ENCODE results near the gene CYP4F3. TPM values are rescaled to one million over a fixed set of nuclear protein-coding genes. Genes with fewer than 3 reads are reported as not detected.
"Not testable (repeated sequence)": the region's sequence is repeated elsewhere in the genome, so short reads cannot be mapped to it uniquely, and the experiment has no call there.

Gene CYP4F3
- polyA plus RNA-seq, 1 donor: 6.1 TPM

DNA sequence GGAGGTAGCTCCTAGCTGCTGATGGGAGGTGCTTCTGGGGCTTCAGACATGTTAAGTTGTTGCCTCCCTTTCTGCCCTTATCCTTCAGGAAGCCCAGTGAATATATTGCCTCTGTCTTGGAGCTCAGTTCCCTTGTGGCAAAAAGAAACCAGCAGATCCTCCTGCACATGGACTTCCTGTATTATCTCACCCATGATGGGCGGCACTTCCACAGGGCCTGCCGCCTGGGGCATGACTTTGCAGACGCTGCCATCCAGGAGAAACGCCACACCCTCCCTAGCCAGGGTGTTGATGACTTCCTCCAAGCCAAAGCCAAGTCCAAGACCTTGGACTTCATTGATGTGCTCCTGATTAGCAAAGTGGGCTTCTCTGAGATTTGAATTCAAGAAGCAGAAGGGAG lies 26.2 kb downstream of the CYP4F3 start:
- no CpG with 5 or more reads among the region's 4 CpGs for WGBS (ENCODE audit: insufficient coverage, low lambda C conversion rate)
- Histone ChIP-seq H3K27ac (ENCODE audit: low read length) (no peak overlapping the region), H3K36me3 (ENCODE audit: control insufficient read depth, insufficient read depth, low read length) (no peaks in the 10 kb centered on the region), H3K9me3 (ENCODE audit: control insufficient read depth, low read depth, low read length) (no peaks in the 10 kb centered on the region), H3K27me3 (ENCODE audit: control insufficient read depth, insufficient read depth, low read length) (no peaks in the 10 kb centered on the region), H3K4me3 (ENCODE audit: low read length) (no peak overlapping the region), H3K4me1 (ENCODE audit: control insufficient read depth, insufficient read depth, low read length) (no peaks in the 10 kb centered on the region)
- no peak for DNase-seq

DNA sequence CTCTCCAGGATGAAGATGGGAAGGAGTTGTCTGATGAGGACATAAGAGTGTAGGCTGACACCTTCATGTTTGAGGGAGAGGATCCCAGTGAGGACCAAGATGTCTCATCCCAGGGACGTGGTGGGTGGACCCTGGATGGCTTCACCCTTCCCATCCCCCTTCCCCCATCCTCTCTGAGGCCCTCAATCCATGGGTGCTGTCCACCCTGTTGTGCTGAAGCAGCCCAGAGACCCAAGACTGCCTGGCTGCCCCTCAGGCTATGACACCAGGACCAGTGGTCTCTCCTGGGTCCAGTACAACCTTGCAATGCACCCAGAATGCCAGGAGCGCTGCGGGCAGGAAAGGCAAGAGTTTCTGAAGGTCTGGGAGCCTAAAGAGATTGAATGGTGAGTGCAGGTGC lies 28.7 kb downstream of the CYP4F3 start:
- no peak for DNase-seq
- H3K27me3 ChIP-seq (ENCODE audit: control insufficient read depth, insufficient read depth, low read length): no peaks in the 10 kb centered on the region
- H3K4me3 ChIP-seq (ENCODE audit: low read length): no peak overlapping the region
- WGBS (ENCODE audit: insufficient coverage, low lambda C conversion rate): no CpG with 5 or more reads among the region's 3 CpGs
- H3K9me3 ChIP-seq (ENCODE audit: control insufficient read depth, low read depth, low read length): no peaks in the 10 kb centered on the region
- no peaks in the 10 kb centered on the region for H3K36me3 ChIP-seq (ENCODE audit: control insufficient read depth, insufficient read depth, low read length)
- H3K27ac ChIP-seq (ENCODE audit: low read length): no peak overlapping the region
- H3K4me1 ChIP-seq (ENCODE audit: control insufficient read depth, insufficient read depth, low read length): peaks cover 10% of the 10 kb centered on the region

DNA sequence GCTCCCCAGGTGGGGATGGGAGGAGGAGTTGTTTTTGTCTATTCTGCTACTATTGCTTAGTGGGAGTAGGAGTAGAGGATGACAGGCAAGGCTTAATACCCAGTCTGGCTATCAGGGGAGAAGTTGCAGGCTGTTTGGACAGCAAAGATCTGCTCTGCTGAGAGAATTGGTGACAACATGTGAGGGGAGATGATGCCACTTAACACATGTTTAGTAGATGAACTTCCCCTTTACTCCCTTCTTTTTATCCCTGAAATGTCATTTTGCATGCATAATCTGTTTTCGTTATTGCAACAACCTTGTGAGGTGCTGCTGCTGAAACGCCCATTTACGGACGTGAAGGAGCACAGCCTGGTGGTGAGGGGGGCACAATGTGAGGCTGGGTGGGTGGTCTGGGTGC lies 29.2 kb downstream of the CYP4F3 start:
- no CpG with 5 or more reads among the region's 4 CpGs for WGBS (ENCODE audit: insufficient coverage, low lambda C conversion rate)
- H3K27me3 ChIP-seq (ENCODE audit: control insufficient read depth, insufficient read depth, low read length): no peaks in the 10 kb centered on the region

DNA sequence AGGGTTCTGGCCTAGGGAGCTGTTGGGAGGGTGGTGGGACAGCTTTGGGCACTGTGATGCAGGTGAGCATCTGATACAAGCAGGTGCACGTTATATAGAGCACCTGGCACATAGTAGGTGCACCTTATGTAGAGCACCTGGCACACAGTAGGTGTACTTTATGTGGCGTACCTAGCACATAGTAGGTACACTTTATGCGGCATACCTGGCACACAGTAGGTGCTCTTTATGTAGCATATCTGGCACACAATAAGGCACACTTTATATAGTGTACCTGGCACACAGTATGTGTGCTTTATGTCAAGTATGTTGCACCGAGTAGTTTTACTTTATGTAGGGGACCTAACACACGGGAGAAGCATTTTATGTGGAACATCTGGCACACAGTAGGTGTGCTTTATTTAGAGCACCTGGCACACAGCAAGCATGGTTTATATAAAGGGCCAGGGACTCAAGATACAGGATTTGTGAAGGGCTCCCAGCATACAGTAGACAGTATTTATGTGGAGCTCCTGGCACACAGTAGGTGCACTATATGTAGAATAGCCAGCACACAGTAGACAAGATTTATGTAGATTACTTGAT lies 30.6 kb downstream of the CYP4F3 start:
- Histone ChIP-seq H3K36me3 (ENCODE audit: control insufficient read depth, insufficient read depth, low read length) (no peaks in the 10 kb centered on the region), H3K4me3 (ENCODE audit: low read length) (no peak overlapping the region), H3K27ac (ENCODE audit: low read length) (no peak overlapping the region), H3K9me3 (ENCODE audit: control insufficient read depth, low read depth, low read length) (no peaks in the 10 kb centered on the region), H3K4me1 (ENCODE audit: control insufficient read depth, insufficient read depth, low read length) (peaks cover 20% of the 10 kb centered on the region), H3K27me3 (ENCODE audit: control insufficient read depth, insufficient read depth, low read length) (no peaks in the 10 kb centered on the region)
- DNase-seq: no peak
- WGBS (ENCODE audit: insufficient coverage, low lambda C conversion rate): no CpG with 5 or more reads among the region's 5 CpGs

More for the DNA sequence above, 29.2 kb downstream of the CYP4F3 start:
- Histone ChIP-seq H3K9me3 (ENCODE audit: control insufficient read depth, low read depth, low read length) (no peaks in the 10 kb centered on the region), H3K4me1 (ENCODE audit: control insufficient read depth, insufficient read depth, low read length) (peaks cover 14% of the 10 kb centered on the region), H3K4me3 (ENCODE audit: low read length) (no peak overlapping the region), H3K36me3 (ENCODE audit: control insufficient read depth, insufficient read depth, low read length) (no peaks in the 10 kb centered on the region), H3K27ac (ENCODE audit: low read length) (no peak overlapping the region)
- DNase-seq: no peak

DNA sequence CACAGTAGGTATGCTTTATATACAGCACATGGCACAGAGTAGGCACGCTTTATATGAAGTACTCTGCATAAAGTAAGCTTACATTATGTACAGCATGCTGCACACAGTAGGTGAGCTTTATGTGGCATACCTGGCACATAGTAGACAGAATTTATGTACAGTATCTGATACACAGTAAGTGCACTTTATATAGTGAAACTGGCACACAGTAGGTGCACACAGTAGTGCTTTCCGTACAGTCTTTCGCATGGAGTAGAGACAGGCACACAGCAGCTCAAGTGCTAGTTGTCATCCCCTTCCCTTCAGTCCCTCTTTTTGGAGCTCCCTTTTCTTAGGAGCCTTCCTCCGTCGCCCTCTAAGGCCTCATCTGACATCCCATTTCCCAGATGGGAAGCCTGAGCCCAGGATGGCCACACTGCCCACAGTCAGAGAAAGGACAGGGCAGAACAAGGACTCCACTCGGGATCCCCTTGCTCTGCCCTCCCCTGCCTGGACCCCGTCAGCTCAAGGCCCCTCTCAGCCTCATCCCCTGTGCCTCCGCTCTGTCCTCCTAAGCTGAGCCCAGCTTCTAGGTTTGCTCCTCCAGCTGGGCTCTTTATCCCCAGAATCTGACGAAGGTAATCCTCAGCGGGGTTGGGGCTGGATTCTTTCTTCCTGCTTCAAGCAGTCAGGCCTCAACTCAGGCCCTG lies 31.3 kb downstream of the CYP4F3 start:
- no peak for DNase-seq
- peaks cover 20% of the 10 kb centered on the region for H3K4me1 ChIP-seq (ENCODE audit: control insufficient read depth, insufficient read depth, low read length)
- peak overlapping the region; percentile 86 for H3K27ac ChIP-seq (ENCODE audit: low read length)
- H3K9me3 ChIP-seq (ENCODE audit: control insufficient read depth, low read depth, low read length): no peaks in the 10 kb centered on the region
- H3K27me3 ChIP-seq (ENCODE audit: control insufficient read depth, insufficient read depth, low read length): no peaks in the 10 kb centered on the region
- no peak overlapping the region for H3K4me3 ChIP-seq (ENCODE audit: low read length)
- WGBS (ENCODE audit: insufficient coverage, low lambda C conversion rate): no CpG with 5 or more reads among the region's 10 CpGs
- H3K36me3 ChIP-seq (ENCODE audit: control insufficient read depth, insufficient read depth, low read length): no peaks in the 10 kb centered on the region

DNA sequence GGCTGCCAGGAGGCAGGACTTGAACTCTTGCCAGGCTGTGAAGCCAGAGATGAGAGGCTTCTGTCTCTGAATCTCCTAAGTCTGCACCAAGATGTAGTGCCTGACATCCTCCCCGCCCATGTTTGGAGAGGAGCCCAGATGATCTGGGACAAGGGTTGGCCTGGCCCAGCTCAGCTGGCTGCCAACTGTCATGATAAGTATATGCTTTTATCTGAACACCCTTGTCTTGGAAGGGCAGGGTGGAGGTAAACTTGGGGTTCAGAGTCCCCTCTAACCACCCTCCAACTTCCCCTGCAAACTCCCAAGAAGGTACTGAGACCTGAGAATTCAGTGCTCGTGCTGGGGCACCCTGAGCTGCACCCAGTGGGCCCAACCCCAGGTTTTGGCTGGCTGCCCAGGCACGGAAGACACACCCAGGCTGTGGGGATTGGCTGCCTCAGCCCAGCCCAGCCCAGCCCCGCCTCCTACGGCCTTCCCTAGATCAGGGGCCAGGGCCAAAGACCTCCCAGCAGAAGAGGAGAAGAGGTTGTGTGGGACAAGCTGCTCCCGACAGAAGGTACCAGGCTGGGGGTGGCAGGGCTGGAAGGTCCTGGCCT lies 32.0 kb downstream of the CYP4F3 start, which contains the start of gene CYP4F12:
Gene CYP4F12, plus strand, starts transcription at position 508 of the 596 bp plus-strand sequence. CDS start 443 bp downstream, outside the sequence.
- DNase-seq: peak; percentile 95 to 99
- WGBS (ENCODE audit: insufficient coverage, low lambda C conversion rate): no CpG with 5 or more reads among the region's 6 CpGs
- peaks cover 20% of the 10 kb centered on the region for H3K4me1 ChIP-seq (ENCODE audit: control insufficient read depth, insufficient read depth, low read length)
- H3K27ac ChIP-seq (ENCODE audit: low read length): peak within 1 kb of the TSS; percentile 86
- H3K9me3 ChIP-seq (ENCODE audit: control insufficient read depth, low read depth, low read length): no peaks in the 10 kb centered on the region
- H3K36me3 ChIP-seq (ENCODE audit: control insufficient read depth, insufficient read depth, low read length): no peaks in the 10 kb centered on the region
- H3K4me3 ChIP-seq (ENCODE audit: low read length): peak within 1 kb of the TSS; percentile 49
- no peaks in the 10 kb centered on the region for H3K27me3 ChIP-seq (ENCODE audit: control insufficient read depth, insufficient read depth, low read length)

DNA sequence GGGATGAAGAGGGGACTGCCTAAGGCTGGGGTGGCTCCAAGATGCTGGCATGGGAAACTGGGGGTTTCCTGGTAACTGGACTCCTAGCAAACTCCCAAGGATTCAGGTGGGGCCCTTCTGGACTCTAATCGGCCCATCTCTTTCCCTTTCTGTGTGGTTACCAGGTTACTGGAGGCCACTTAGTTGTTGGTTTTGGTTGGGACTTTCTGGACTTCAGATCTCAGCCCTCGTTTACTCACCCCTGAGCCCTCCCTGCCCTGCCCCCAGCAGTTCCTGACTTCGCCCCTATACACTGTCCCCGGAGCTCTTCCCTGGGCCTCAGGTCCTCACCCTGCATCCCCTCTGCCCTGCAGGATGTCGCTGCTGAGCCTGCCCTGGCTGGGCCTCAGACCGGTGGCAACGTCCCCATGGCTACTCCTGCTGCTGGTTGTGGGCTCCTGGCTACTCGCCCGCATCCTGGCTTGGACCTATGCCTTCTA lies 32.5 kb downstream of the CYP4F3 start:
- Histone ChIP-seq H3K4me3 (ENCODE audit: low read length) (peak overlapping the region; percentile 49), H3K4me1 (ENCODE audit: control insufficient read depth, insufficient read depth, low read length) (peaks cover 20% of the 10 kb centered on the region), H3K9me3 (ENCODE audit: control insufficient read depth, low read depth, low read length) (no peaks in the 10 kb centered on the region), H3K27me3 (ENCODE audit: control insufficient read depth, insufficient read depth, low read length) (no peaks in the 10 kb centered on the region), H3K27ac (ENCODE audit: low read length) (peak overlapping the region; percentile 86), H3K36me3 (ENCODE audit: control insufficient read depth, insufficient read depth, low read length) (no peaks in the 10 kb centered on the region)
- WGBS (ENCODE audit: insufficient coverage, low lambda C conversion rate): no CpG with 5 or more reads among the region's 9 CpGs
- peak in 1 of 2 donors; percentile 58 for DNase-seq

DNA sequence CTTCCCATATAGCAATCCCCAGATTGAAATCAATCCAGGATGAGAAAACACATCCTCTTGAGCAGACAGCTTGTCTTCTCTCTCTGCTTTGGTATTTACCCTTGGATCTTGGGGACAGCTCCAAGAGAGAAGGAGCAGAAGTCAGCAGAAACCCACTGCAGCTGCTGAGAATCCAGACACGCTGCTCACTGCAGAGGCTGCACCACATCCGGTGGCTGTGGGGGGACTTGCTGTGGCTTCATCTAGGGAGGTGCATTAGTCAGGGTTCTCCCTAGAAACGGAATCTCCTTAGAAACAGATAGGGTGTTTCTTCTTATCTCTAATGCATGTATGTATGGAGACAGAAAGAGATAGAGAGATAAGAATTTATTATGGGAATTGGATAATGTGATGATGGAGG lies 34.9 kb downstream of the CYP4F3 start:
- Histone ChIP-seq H3K9me3 (ENCODE audit: control insufficient read depth, low read depth, low read length) (no peaks in the 10 kb centered on the region), H3K4me1 (ENCODE audit: control insufficient read depth, insufficient read depth, low read length) (peaks cover 36% of the 10 kb centered on the region), H3K36me3 (ENCODE audit: control insufficient read depth, insufficient read depth, low read length) (peaks cover 3% of the 10 kb centered on the region), H3K4me3 (ENCODE audit: low read length) (no peak overlapping the region), H3K27ac (ENCODE audit: low read length) (peak overlapping the region; percentile 25), H3K27me3 (ENCODE audit: control insufficient read depth, insufficient read depth, low read length) (no peaks in the 10 kb centered on the region)
- DNase-seq: no peak
- WGBS (ENCODE audit: insufficient coverage, low lambda C conversion rate): no CpG with 5 or more reads among the region's 3 CpGs

DNA sequence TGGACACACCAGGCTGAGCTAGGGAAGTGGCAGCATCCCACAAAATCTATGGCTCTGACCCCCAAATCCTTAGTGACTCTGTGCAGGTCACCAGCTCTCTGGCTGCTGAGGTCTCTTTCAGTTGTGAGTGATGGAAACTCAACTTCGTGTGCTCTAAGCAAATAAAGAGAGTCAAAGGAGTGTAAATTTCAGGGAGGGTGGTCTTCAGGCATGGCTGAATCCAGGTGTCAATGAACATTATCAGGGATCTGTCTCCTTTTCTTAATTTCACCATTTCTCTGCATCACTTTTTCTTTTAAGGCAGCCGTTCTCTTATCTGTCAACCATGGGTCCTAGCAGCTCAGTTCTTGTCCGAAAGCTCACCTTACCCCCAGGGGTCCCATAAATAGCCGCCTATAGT lies 38.4 kb downstream of the CYP4F3 start:
- no peak overlapping the region for H3K4me3 ChIP-seq (ENCODE audit: low read length)
- H3K27me3 ChIP-seq (ENCODE audit: control insufficient read depth, insufficient read depth, low read length): no peaks in the 10 kb centered on the region
- no peaks in the 10 kb centered on the region for H3K9me3 ChIP-seq (ENCODE audit: control insufficient read depth, low read depth, low read length)
- WGBS (ENCODE audit: insufficient coverage, low lambda C conversion rate): no CpG with 5 or more reads among the region's 4 CpGs
- DNase-seq: no peak
- H3K4me1 ChIP-seq (ENCODE audit: control insufficient read depth, insufficient read depth, low read length): peaks cover 29% of the 10 kb centered on the region
- H3K36me3 ChIP-seq (ENCODE audit: control insufficient read depth, insufficient read depth, low read length): peaks cover 12% of the 10 kb centered on the region
- H3K27ac ChIP-seq (ENCODE audit: low read length): peak overlapping the region; percentile 95

DNA sequence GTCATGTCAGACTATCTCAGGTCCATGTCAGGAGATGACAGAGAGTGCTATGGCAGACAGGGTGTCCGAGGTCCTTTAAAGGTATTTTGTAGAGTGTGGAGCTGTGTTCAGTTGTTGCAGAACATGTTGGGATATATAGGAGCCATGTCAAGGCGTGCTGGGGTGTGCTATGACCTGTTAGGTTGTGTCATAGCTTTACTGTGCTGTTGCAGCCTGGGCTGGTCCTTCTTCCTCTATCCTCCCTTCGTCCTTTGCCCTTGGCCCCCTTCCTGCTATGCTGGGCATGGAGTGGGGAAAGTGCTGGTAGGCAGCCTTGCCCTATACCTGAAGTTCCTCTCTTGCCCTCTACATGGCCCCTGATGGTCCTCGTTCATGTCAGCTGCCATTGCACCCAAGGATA lies 39.2 kb downstream of the CYP4F3 start:
- no CpG with 5 or more reads among the region's 4 CpGs for WGBS (ENCODE audit: insufficient coverage, low lambda C conversion rate)
- DNase-seq; H3K4me3 ChIP-seq (ENCODE audit: low read length); H3K27me3 ChIP-seq (ENCODE audit: control insufficient read depth, insufficient read depth, low read length); H3K9me3 ChIP-seq (ENCODE audit: control insufficient read depth, low read depth, low read length): not testable (repeated sequence)
- Histone ChIP-seq H3K27ac (ENCODE audit: low read length) (peak overlapping the region; percentile 95), H3K4me1 (ENCODE audit: control insufficient read depth, insufficient read depth, low read length) (peaks cover 24% of the 10 kb centered on the region), H3K36me3 (ENCODE audit: control insufficient read depth, insufficient read depth, low read length) (peaks cover 17% of the 10 kb centered on the region)
